Adrenal gland (tissue), 12 donors: ENCODE results near the gene PTPRU. TPM values are rescaled to one million over a fixed set of nuclear protein-coding genes. Genes with fewer than 3 reads are reported as not detected.

Experiments
- DNase-seq, 7 donors: peaks; one replicate each; pipeline ENCODE4 v3.0.0-alpha.2; 2019 to 2020
- H3K27ac ChIP-seq, 5 donors: fragments of 200-600 bp; sonication (generic) in 4 of 5; 1 replicate in 3 of 5; 2 replicates in 2 of 5; pipeline versions ENCODE4 v1.5.1 to v1.8.0; 2016 to 2020; ENCODE audit warnings: mild to moderate bottlenecking in 1 of 5
- H3K27me3 ChIP-seq: fragments of 200-600 bp; 2 replicates; pipeline ENCODE4 v1.8.0; 2021
- H3K36me3 ChIP-seq, 2 donors: fragments of 200-600 bp; replicated peaks in 1 of 2; 1 replicate in 1 of 2; 2 replicates in 1 of 2; pipeline versions ENCODE4 v1.5.1 to v1.8.0; 2018 to 2022
- H3K4me1 ChIP-seq, 2 donors: fragments of 200-600 bp; replicated peaks in 1 of 2; 1 replicate in 1 of 2; 2 replicates in 1 of 2; pipeline versions ENCODE4 v1.5.1 to v1.8.0; 2018 to 2021
- H3K4me3 ChIP-seq, 4 donors: fragments of 200-600 bp; sonication (generic) in 3 of 4; one replicate each; pipeline ENCODE4 v1.5.1; 2016 to 2018
- H3K9me3 ChIP-seq, 3 donors: fragments of 200-600 bp; sonication (generic) in 1 of 3; replicated peaks in 1 of 3; 1 replicate in 2 of 3; 2 replicates in 1 of 3; pipeline versions ENCODE4 v1.5.1 to v1.8.0; 2016 to 2021
- CTCF ChIP-seq, 6 experiments: fragments of 450-650 bp in 4 of 6; fragments of 200-600 bp in 2 of 6; sonication (generic) in 1 of 6; IDR thresholded peaks; 1 replicate in 5 of 6; 2 replicates in 1 of 6; pipeline versions ENCODE4 v1.5.1 to v1.8.0; 2016 to 2021; ENCODE audit warnings: antibody characterized with exemption in 6 of 6, mild to moderate bottlenecking in 2 of 6, moderate library complexity in 1 of 6
- POLR2A ChIP-seq, 2 donors: fragments of 450-650 bp; IDR thresholded peaks; one replicate each; pipeline ENCODE4 v1.6.1; 2017; ENCODE audit warnings: antibody characterized with exemption in 2 of 2, mild to moderate bottlenecking in 2 of 2, moderate library complexity in 1 of 2
- WGBS, 4 donors: extraction: QIAGEN DNeasy Blood & Tissue Kit in 2 of 4; methylation state at CpG; one replicate each; pipeline versions ENCODE4 v1.1.5 to v1.1.7; 2013 to 2017; 5-methylcytosine and 5-hydroxymethylcytosine counted together
- intact Hi-C, 2 donors: fragments of 100-400 bp; cut with DNase I; formaldehyde crosslinking; loops; one replicate each; pipeline versions ENCODE4 v1.14.1 to v1.15.0; 2022 to 2023
- polyA plus RNA-seq, 3 donors: library from polyadenylated mRNA; stranded (reverse); fragments of 200-250 nt in 2 of 3; fragments of 350-450 nt in 1 of 3; fragmentation: Illumina TruSeq in 1 of 3; extraction: RNeasy Lipid Tissue Mini Kit (QIAGEN cat#74804) in 1 of 3; gene quantifications; one replicate each; pipeline ENCODE4 v1.2.3, GENCODE V29; 2013 to 2014
- total RNA-seq, 9 donors: library from RNA; depleted of rRNA in 4 of 9; stranded (reverse); fragments of >200 nt in 4 of 9; fragments of 120-200 nt in 1 of 9; fragmentation: NEBNext Ultra II Directional in 1 of 9; extraction: Animal tissue kit (Norgen Biotek cat#: 25700) in 1 of 9; gene quantifications; one replicate each; pipeline versions ENCODE4 v1.1.0 to v1.2.4, GENCODE V29; 2013 to 2023
- donor health status: healthy with polysubstance abuse.
- donor health status: Bipolar disorder and iron deficiency.
- donor health status: DM: yes; HTN: yes; CAD: no.
- donor health status: DM: no; HTN: no; CAD: no.
- donor health status: DM: no; HTN: no; CAD: no.
- donor health status: DM: yes; HTN: yes; CAD: no.

The PTPRU gene
- total and polyA plus RNA-seq, 12 donors: 1.4 to 14.4 (median 6.7) TPM

- Histone ChIP-seq H3K9me3 (no peaks in the 10 kb centered on the region), H3K36me3 (no peaks in the 10 kb centered on the region), H3K27ac (no peak overlapping the region), H3K4me1 (no peaks in the 10 kb centered on the region), H3K4me3 (no peak overlapping the region), H3K27me3 (no peaks in the 10 kb centered on the region)
- WGBS, 4 donors: 71 to 78% (median 74%) methylated on average over 7 to 8 of the region's 8 CpGs
- DNase-seq: no peak
- intact Hi-C loops: no loop called here
- TF ChIP-seq CTCF (IDR thresholded peaks at IDR 0.05) (no peak), POLR2A (IDR thresholded peaks at IDR 0.05) (no peak)
Measured at GRCh38 chr1:29304025-29304684, 67.8 kb downstream of the PTPRU start.

- Histone ChIP-seq H3K9me3 (no peaks in the 10 kb centered on the region), H3K27me3 (no peaks in the 10 kb centered on the region), H3K27ac (no peak overlapping the region), H3K36me3 (no peaks in the 10 kb centered on the region), H3K4me3 (no peak overlapping the region), H3K4me1 (no peaks in the 10 kb centered on the region)
- TF ChIP-seq POLR2A (IDR thresholded peaks at IDR 0.05): no peak
- intact Hi-C loops: no loop called here
- WGBS, 4 donors: 78 to 96% (median 84%) methylated on average over 7 of the region's 7 CpGs
- DNase-seq: no peak
Measured at GRCh38 chr1:29305943-29306342, 69.6 kb downstream of the PTPRU start.

- H3K27ac ChIP-seq: no peak overlapping the region
- no peaks in the 10 kb centered on the region for H3K36me3 ChIP-seq
- TF ChIP-seq POLR2A (IDR thresholded peaks at IDR 0.05) (no peak), CTCF (IDR thresholded peaks at IDR 0.05) (no peak)
- H3K4me1 ChIP-seq: no peaks in the 10 kb centered on the region
- H3K4me3 ChIP-seq: no peak overlapping the region
- H3K9me3 ChIP-seq: no peaks in the 10 kb centered on the region
- intact Hi-C loops: no loop called here
- H3K27me3 ChIP-seq: no peaks in the 10 kb centered on the region
- DNase-seq: no peak
- WGBS, 4 donors: 93 to 97% (median 95%) methylated on average over 10 of the region's 10 CpGs
Measured at GRCh38 chr1:29306471-29307140, 70.3 kb downstream of the PTPRU start.

- H3K4me1 ChIP-seq: no peaks in the 10 kb centered on the region
- no peak for DNase-seq
- no peaks in the 10 kb centered on the region for H3K9me3 ChIP-seq
- H3K36me3 ChIP-seq: no peaks in the 10 kb centered on the region
- intact Hi-C loops: no loop called here
- TF ChIP-seq POLR2A (IDR thresholded peaks at IDR 0.05) (no peak), CTCF (IDR thresholded peaks at IDR 0.05) (no peak)
- no peaks in the 10 kb centered on the region for H3K27me3 ChIP-seq
- 84 to 93% (median 86%) methylated on average over 6 of the region's 6 CpGs for WGBS, 4 donors
- no peak overlapping the region for H3K27ac ChIP-seq
- no peak overlapping the region for H3K4me3 ChIP-seq
Measured at GRCh38 chr1:29309075-29309474, 72.8 kb downstream of the PTPRU start.

DNA sequence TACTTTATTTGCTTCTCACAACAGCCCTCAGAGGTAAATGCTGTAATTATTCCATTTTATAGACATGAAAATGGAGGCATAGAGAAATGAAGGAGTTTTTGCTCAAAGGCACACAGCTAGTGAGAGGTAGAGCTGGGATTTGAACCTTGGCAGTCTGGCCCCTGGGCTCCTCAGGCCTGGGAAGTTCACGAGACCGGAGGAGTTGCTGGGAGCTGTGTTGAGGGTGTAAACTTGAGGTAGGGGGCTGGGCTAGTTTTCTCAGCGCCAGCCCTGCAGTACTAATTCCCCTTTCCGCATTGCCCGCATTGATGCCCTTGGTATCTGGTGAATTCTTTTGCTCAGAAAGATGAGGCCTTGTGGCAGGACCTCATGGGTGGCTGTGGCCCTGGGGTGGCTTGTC lies 73.3 kb downstream of the PTPRU start:
- no peak for DNase-seq
- H3K9me3 ChIP-seq: no peaks in the 10 kb centered on the region
- WGBS, 4 donors: 93 to 97% (median 93%) methylated on average over 5 of the region's 5 CpGs
- no peaks in the 10 kb centered on the region for H3K36me3 ChIP-seq
- H3K4me3 ChIP-seq: no peak overlapping the region
- TF ChIP-seq POLR2A (IDR thresholded peaks at IDR 0.05) (no peak), CTCF (IDR thresholded peaks at IDR 0.05) (no peak)
- intact Hi-C loops: no loop called here
- no peak overlapping the region for H3K27ac ChIP-seq
- H3K27me3 ChIP-seq: no peaks in the 10 kb centered on the region
- H3K4me1 ChIP-seq: no peaks in the 10 kb centered on the region
